Esophagus squamous epithelium (tissue), 4 donors: ENCODE data around the gene AJUBA.
"Not testable (repeated sequence)": the region's sequence is repeated elsewhere in the genome, so short reads cannot be mapped to it uniquely, and the experiment has no call there.

Experiments used
- POLR2A ChIP-seq, 4 donors: fragments of 450-650 bp; IDR thresholded peaks; one replicate each; pipeline ENCODE4 v1.6.1; 2017; ENCODE audit warnings: antibody characterized with exemption in 4 of 4, mild to moderate bottlenecking in 4 of 4, moderate library complexity in 3 of 4
- TF ChIP-seq, protein P1 (sequence below), 6 experiments: fragments of 450-650 bp in 4 of 6; fragments of 200-600 bp in 2 of 6; sonication (generic) in 2 of 6; IDR thresholded peaks; one replicate each; pipeline ENCODE4 v1.5.1; 2016 to 2019; ENCODE audit warnings: antibody characterized with exemption in 6 of 6, mild to moderate bottlenecking in 4 of 6, moderate library complexity in 4 of 6

- TF ChIP-seq, protein P1, sequence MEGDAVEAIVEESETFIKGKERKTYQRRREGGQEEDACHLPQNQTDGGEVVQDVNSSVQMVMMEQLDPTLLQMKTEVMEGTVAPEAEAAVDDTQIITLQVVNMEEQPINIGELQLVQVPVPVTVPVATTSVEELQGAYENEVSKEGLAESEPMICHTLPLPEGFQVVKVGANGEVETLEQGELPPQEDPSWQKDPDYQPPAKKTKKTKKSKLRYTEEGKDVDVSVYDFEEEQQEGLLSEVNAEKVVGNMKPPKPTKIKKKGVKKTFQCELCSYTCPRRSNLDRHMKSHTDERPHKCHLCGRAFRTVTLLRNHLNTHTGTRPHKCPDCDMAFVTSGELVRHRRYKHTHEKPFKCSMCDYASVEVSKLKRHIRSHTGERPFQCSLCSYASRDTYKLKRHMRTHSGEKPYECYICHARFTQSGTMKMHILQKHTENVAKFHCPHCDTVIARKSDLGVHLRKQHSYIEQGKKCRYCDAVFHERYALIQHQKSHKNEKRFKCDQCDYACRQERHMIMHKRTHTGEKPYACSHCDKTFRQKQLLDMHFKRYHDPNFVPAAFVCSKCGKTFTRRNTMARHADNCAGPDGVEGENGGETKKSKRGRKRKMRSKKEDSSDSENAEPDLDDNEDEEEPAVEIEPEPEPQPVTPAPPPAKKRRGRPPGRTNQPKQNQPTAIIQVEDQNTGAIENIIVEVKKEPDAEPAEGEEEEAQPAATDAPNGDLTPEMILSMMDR (IDR thresholded peaks at IDR 0.05), result not testable (repeated sequence)
- TF ChIP-seq POLR2A (IDR thresholded peaks at IDR 0.05), result not testable (repeated sequence)
Measured at GRCh38 chr14:23004274-23004673, 21.9 kb upstream of the AJUBA start.
